Gastrocnemius medialis (tissue), 4 donors: ENCODE measurements around the gene PRLH.

Experiments
- POLR2A ChIP-seq, 2 donors: fragments of 450-650 bp; IDR thresholded peaks; one replicate each; pipeline ENCODE4 v1.6.1; 2017; ENCODE audit warnings: antibody characterized with exemption in 2 of 2, mild to moderate bottlenecking in 2 of 2, moderate library complexity in 2 of 2
- TF ChIP-seq, protein P1 (sequence below), 5 experiments: fragments of 450-650 bp in 3 of 5; fragments of 200-600 bp in 2 of 5; sonication (generic) in 2 of 5; IDR thresholded peaks in 4 of 5; conservative IDR thresholded peaks in 1 of 5; 1 replicate in 4 of 5; 2 replicates in 1 of 5; pipeline ENCODE4 v1.5.1; 2016 to 2019; ENCODE audit warnings: antibody characterized with exemption in 5 of 5, mild to moderate bottlenecking in 3 of 5, moderate library complexity in 3 of 5

DNA sequence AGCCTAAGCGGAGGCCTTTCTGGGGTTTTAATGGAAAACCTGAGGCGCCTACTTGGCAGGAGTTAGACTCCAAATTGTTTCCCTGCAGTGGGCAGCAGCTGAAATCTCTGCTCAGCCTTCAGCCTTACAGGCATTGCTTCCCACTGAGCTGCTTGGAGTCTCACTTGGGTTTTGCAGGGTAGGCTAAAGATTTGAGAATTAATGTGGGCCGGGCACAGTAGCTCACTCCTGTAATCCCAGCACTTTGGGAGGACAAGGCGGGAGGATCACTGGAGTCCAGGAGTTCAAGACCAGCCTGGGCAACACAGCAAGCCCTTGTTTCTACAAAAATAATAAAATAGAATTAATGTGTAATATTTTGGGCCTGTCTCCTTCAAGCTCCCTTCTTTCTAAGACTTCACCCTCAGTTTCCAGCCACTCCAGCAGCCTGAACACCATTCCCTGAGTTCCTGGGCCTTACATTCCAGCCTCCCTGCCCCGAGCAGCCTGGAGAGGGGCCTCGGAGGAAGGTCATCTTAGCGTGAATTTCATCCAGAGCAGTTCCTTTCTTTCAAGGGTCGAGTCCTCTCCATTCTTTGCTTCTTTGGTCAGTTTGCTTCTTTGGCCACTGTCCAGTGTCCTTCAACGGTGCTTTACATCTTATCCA is 33.2 kb downstream of the PRLH start:
- TF ChIP-seq, protein P1, sequence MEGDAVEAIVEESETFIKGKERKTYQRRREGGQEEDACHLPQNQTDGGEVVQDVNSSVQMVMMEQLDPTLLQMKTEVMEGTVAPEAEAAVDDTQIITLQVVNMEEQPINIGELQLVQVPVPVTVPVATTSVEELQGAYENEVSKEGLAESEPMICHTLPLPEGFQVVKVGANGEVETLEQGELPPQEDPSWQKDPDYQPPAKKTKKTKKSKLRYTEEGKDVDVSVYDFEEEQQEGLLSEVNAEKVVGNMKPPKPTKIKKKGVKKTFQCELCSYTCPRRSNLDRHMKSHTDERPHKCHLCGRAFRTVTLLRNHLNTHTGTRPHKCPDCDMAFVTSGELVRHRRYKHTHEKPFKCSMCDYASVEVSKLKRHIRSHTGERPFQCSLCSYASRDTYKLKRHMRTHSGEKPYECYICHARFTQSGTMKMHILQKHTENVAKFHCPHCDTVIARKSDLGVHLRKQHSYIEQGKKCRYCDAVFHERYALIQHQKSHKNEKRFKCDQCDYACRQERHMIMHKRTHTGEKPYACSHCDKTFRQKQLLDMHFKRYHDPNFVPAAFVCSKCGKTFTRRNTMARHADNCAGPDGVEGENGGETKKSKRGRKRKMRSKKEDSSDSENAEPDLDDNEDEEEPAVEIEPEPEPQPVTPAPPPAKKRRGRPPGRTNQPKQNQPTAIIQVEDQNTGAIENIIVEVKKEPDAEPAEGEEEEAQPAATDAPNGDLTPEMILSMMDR (IDR thresholded peaks at IDR 0.05 in 4 of 5, conservative IDR thresholded peaks at IDR 0.05 in 1 of 5), result no peak
- TF ChIP-seq POLR2A (IDR thresholded peaks at IDR 0.05), result no peak
